Body of pancreas (tissue), 4 donors: ENCODE data around the gene KCNH1.

Source experiments
- CTCF ChIP-seq, 7 experiments: fragments of 450-650 bp in 4 of 7; fragments of 200-600 bp in 3 of 7; sonication (generic) in 3 of 7; IDR thresholded peaks; one replicate each; pipeline ENCODE4 v1.5.1; 2016 to 2019; ENCODE audit warnings: antibody characterized with exemption in 7 of 7
- POLR2A ChIP-seq, 3 donors: fragments of 450-650 bp; IDR thresholded peaks; one replicate each; pipeline ENCODE4 v1.6.1; 2016; ENCODE audit warnings: antibody characterized with exemption in 3 of 3, mild to moderate bottlenecking in 2 of 3

GRCh38 chr1:211158866-211159265 is 24.9 kb upstream of the KCNH1 start:
- TF ChIP-seq CTCF (IDR thresholded peaks at IDR 0.05) (no peak), POLR2A (IDR thresholded peaks at IDR 0.05) (no peak)
